HepG2 (cell line): ENCODE results near the gene ATP13A4. TPM values are rescaled to one million over a fixed set of nuclear protein-coding genes. Genes with fewer than 3 reads are reported as not detected.

ENCODE experiments used
- GATAD1 ChIP-seq: IDR thresholded peaks from 2 replicates; pipeline ENCODE4 v1.6.1; 2016; ENCODE audit warnings: missing genetic modification reagents, missing compliant biosample characterization
- KAT2B ChIP-seq: fragments of 150-350 bp; IDR thresholded peaks from 2 replicates; pipeline ENCODE4 v1.6.1; 2014; ENCODE audit warnings: low read depth, low read length, borderline replicate concordance
- MAFG ChIP-seq: sonication (generic); formaldehyde crosslinking; IDR thresholded peaks from 2 replicates; pipeline ENCODE4 v1.5.1; 2020; ENCODE audit warnings: mild to moderate bottlenecking, missing genetic modification reagents
- MTA3 ChIP-seq: sonication (generic); formaldehyde crosslinking; IDR thresholded peaks from 2 replicates; pipeline ENCODE4 v1.4.0; 2020; ENCODE audit warnings: missing genetic modification reagents
- MYC ChIP-seq: sonication (generic); formaldehyde crosslinking; IDR thresholded peaks from 2 replicates; pipeline ENCODE4 v1.9.0; 2021; ENCODE audit warnings: missing genetic modification reagents, borderline replicate concordance
- SRF ChIP-seq: IDR thresholded peaks from 2 replicates; pipeline ENCODE4 v1.6.1; 2011; ENCODE audit warnings: mild to moderate bottlenecking, low read depth, low read length, moderate library complexity
- ZBTB21 ChIP-seq: sonication (generic); formaldehyde crosslinking; IDR thresholded peaks from 2 replicates; pipeline ENCODE4 v1.4.0; 2020; ENCODE audit warnings: missing genetic modification reagents
- ZFP91 ChIP-seq: sonication (generic); formaldehyde crosslinking; IDR thresholded peaks from 2 replicates; pipeline ENCODE4 v1.9.0; 2022; ENCODE audit warnings: missing genetic modification reagents, mild to moderate bottlenecking, borderline replicate concordance
- ZMYM2 ChIP-seq: sonication (generic); formaldehyde crosslinking; IDR thresholded peaks from 2 replicates; pipeline ENCODE4 v1.8.0; 2022; ENCODE audit warnings: mild to moderate bottlenecking, missing genetic modification reagents
- ZNF563 ChIP-seq: sonication (generic); formaldehyde crosslinking; IDR thresholded peaks from 2 replicates; pipeline ENCODE4 v1.8.0; 2022; ENCODE audit warnings: mild to moderate bottlenecking, moderate library complexity, missing genetic modification reagents
- ZNF761 ChIP-seq: sonication (generic); formaldehyde crosslinking; conservative IDR thresholded peaks from 2 replicates; pipeline ENCODE4 v1.4.0; 2020; ENCODE audit warnings: mild to moderate bottlenecking, missing genetic modification reagents
- polyA plus RNA-seq, 8 experiments: library from polyadenylated mRNA; depleted of rRNA in 3 of 8; stranded (reverse) in 7 of 8; unstranded in 1 of 8; fragments of >200 nt; fragmentation: Illumina TruSeq in 4 of 8; extraction: Trizol in 4 of 8; gene quantifications; 2 replicates each; pipeline versions ENCODE4 v1.2.1 to v1.2.3, GENCODE V29; 2011 to 2016; ENCODE audit warnings: low read depth in 4 of 8, missing spikeins in 1 of 8, mixed read lengths in 1 of 8; ENCODE audit not compliant: insufficient read depth in 1 of 8
- total RNA-seq, 5 experiments: library from RNA; depleted of rRNA; stranded (reverse); fragments of >200 nt; fragmentation: Illumina TruSeq; extraction: Trizol; gene quantifications; 2 replicates each; pipeline ENCODE4 v1.2.3, GENCODE V29; 2016; ENCODE audit warnings: low read depth in 1 of 5
- TF ChIP-seq, protein P1 (sequence below): sonication (generic); formaldehyde crosslinking; IDR thresholded peaks from 2 replicates; pipeline ENCODE4 v1.8.1; 2022; ENCODE audit warnings: low read depth, mild to moderate bottlenecking, missing genetic modification reagents
- TF ChIP-seq, protein P2 (sequence below): sonication (generic); formaldehyde crosslinking; IDR thresholded peaks from 2 replicates; pipeline ENCODE4 v1.4.0; 2020; ENCODE audit warnings: mild to moderate bottlenecking, low read depth, missing genetic modification reagents
- TF ChIP-seq, protein P3 (sequence below): sonication (generic); formaldehyde crosslinking; IDR thresholded peaks from 2 replicates; pipeline ENCODE4 v1.4.0; 2020; ENCODE audit warnings: missing genetic modification reagents, mild to moderate bottlenecking, borderline replicate concordance
- TF ChIP-seq, protein P4 (sequence below): sonication (generic); formaldehyde crosslinking; IDR thresholded peaks from 2 replicates; pipeline ENCODE4 v1.4.0; 2020; ENCODE audit warnings: missing genetic modification reagents
- TF ChIP-seq, protein P5 (sequence below): IDR thresholded peaks from 2 replicates; pipeline ENCODE4 v1.6.1; 2016; ENCODE audit warnings: control low read depth

ATP13A4 gene
- total and polyA plus RNA-seq, 2 of the 13 experiments (the other 11 are each of a cell fraction or from before 2014, with no cell fraction given), result 0.01 to 0.07 TPM

DNA sequence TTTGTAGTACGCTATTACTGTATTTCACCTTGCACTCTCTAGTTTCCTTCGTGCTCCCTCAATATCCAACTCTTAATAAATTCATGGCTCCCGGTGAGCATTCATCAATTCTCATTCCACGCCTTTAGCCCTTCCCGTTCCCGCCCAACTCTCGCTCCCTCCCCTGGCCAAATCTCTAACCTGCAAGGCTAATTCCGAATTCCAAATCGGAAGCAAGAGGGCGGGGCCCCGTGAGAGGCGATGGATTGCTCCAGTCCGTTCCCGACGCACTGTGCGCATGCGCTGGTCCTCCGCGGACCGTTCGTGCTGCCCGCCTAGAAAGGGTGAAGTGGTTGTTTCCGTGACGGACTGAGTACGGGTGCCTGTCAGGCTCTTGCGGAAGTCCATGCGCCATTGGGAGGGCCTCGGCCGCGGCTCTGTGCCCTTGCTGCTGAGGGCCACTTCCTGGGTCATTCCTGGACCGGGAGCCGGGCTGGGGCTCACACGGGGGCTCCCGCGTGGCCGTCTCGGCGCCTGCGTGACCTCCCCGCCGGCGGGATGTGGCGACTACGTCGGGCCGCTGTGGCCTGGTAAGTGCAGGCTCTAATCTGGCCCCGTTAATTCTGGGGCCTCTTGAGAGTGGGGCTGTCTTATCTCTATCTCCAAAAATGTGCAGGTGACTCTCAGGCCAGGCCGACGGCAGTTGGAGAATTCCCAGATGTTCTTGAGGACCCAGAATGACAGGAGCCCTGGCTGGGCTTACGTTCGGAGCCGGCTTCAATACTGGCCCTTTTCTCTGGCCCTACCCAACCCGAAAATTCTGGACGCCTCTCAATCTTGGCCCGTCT lies 38.4 kb upstream of the ATP13A4 start, which contains the start of gene OPA1 (continued):
- TF ChIP-seq, protein P1, sequence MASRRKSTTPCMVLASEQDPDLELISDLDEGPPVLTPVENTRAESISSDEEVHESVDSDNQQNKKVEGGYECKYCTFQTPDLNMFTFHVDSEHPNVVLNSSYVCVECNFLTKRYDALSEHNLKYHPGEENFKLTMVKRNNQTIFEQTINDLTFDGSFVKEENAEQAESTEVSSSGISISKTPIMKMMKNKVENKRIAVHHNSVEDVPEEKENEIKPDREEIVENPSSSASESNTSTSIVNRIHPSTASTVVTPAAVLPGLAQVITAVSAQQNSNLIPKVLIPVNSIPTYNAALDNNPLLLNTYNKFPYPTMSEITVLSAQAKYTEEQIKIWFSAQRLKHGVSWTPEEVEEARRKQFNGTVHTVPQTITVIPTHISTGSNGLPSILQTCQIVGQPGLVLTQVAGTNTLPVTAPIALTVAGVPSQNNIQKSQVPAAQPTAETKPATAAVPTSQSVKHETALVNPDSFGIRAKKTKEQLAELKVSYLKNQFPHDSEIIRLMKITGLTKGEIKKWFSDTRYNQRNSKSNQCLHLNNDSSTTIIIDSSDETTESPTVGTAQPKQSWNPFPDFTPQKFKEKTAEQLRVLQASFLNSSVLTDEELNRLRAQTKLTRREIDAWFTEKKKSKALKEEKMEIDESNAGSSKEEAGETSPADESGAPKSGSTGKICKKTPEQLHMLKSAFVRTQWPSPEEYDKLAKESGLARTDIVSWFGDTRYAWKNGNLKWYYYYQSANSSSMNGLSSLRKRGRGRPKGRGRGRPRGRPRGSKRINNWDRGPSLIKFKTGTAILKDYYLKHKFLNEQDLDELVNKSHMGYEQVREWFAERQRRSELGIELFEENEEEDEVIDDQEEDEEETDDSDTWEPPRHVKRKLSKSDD (CRISPR knock-in tag), result peak; percentile 83
- TF ChIP-seq, protein P2, sequence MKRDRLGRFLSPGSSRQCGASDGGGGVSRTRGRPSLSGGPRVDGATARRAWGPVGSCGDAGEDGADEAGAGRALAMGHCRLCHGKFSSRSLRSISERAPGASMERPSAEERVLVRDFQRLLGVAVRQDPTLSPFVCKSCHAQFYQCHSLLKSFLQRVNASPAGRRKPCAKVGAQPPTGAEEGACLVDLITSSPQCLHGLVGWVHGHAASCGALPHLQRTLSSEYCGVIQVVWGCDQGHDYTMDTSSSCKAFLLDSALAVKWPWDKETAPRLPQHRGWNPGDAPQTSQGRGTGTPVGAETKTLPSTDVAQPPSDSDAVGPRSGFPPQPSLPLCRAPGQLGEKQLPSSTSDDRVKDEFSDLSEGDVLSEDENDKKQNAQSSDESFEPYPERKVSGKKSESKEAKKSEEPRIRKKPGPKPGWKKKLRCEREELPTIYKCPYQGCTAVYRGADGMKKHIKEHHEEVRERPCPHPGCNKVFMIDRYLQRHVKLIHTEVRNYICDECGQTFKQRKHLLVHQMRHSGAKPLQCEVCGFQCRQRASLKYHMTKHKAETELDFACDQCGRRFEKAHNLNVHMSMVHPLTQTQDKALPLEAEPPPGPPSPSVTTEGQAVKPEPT (CRISPR knock-in tag), result no peak
- TF ChIP-seq ZNF761 (CRISPR knock-in tag), result peak; percentile 91; the same call in 1 of the 2 replicates
- no peak for TF ChIP-seq KAT2B
- no peak for TF ChIP-seq ZMYM2 (CRISPR knock-in tag)
- TF ChIP-seq MAFG, result no peak
- TF ChIP-seq, protein P3, sequence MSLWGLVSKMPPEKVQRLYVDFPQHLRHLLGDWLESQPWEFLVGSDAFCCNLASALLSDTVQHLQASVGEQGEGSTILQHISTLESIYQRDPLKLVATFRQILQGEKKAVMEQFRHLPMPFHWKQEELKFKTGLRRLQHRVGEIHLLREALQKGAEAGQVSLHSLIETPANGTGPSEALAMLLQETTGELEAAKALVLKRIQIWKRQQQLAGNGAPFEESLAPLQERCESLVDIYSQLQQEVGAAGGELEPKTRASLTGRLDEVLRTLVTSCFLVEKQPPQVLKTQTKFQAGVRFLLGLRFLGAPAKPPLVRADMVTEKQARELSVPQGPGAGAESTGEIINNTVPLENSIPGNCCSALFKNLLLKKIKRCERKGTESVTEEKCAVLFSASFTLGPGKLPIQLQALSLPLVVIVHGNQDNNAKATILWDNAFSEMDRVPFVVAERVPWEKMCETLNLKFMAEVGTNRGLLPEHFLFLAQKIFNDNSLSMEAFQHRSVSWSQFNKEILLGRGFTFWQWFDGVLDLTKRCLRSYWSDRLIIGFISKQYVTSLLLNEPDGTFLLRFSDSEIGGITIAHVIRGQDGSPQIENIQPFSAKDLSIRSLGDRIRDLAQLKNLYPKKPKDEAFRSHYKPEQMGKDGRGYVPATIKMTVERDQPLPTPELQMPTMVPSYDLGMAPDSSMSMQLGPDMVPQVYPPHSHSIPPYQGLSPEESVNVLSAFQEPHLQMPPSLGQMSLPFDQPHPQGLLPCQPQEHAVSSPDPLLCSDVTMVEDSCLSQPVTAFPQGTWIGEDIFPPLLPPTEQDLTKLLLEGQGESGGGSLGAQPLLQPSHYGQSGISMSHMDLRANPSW (CRISPR knock-in tag), result peak; percentile 86; the same call in 1 of the 2 replicates
- TF ChIP-seq MYC (CRISPR knock-in tag), result peak; percentile 98
- TF ChIP-seq ZNF563 (CRISPR knock-in tag), result peak; percentile 53; the same call in 1 of the 2 replicates
- TF ChIP-seq ZBTB21 (CRISPR knock-in tag), result no peak
- TF ChIP-seq ZFP91 (CRISPR knock-in tag), result peak; percentile 97
- TF ChIP-seq, protein P4, sequence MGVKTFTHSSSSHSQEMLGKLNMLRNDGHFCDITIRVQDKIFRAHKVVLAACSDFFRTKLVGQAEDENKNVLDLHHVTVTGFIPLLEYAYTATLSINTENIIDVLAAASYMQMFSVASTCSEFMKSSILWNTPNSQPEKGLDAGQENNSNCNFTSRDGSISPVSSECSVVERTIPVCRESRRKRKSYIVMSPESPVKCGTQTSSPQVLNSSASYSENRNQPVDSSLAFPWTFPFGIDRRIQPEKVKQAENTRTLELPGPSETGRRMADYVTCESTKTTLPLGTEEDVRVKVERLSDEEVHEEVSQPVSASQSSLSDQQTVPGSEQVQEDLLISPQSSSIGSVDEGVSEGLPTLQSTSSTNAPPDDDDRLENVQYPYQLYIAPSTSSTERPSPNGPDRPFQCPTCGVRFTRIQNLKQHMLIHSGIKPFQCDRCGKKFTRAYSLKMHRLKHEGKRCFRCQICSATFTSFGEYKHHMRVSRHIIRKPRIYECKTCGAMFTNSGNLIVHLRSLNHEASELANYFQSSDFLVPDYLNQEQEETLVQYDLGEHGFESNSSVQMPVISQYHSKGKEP (CRISPR knock-in tag), result peak; percentile 85; the same call in 1 of the 2 replicates
- TF ChIP-seq, protein P5, sequence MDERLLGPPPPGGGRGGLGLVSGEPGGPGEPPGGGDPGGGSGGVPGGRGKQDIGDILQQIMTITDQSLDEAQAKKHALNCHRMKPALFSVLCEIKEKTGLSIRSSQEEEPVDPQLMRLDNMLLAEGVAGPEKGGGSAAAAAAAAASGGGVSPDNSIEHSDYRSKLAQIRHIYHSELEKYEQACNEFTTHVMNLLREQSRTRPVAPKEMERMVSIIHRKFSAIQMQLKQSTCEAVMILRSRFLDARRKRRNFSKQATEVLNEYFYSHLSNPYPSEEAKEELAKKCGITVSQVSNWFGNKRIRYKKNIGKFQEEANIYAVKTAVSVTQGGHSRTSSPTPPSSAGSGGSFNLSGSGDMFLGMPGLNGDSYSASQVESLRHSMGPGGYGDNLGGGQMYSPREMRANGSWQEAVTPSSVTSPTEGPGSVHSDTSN (CRISPR knock-in tag), result no peak; the same call in 1 of the 2 replicates
- TF ChIP-seq GATAD1, result peak; percentile 99
- TF ChIP-seq SRF, result peak; percentile 67; the same call in 1 of the 2 replicates
- TF ChIP-seq MTA3, result no peak
